Adrenal gland (tissue), 5 donors: ENCODE measurements around the gene PRKAR1B.

ENCODE experiments used
- CTCF ChIP-seq, 6 experiments: fragments of 450-650 bp in 4 of 6; fragments of 200-600 bp in 2 of 6; sonication (generic) in 1 of 6; IDR thresholded peaks; 1 replicate in 5 of 6; 2 replicates in 1 of 6; pipeline versions ENCODE4 v1.5.1 to v1.8.0; 2016 to 2021; ENCODE audit warnings: antibody characterized with exemption in 6 of 6, mild to moderate bottlenecking in 2 of 6, moderate library complexity in 1 of 6
- POLR2A ChIP-seq, 2 donors: fragments of 450-650 bp; IDR thresholded peaks; one replicate each; pipeline ENCODE4 v1.6.1; 2017; ENCODE audit warnings: antibody characterized with exemption in 2 of 2, mild to moderate bottlenecking in 2 of 2, moderate library complexity in 1 of 2
- donor health status: DM: no; HTN: no; CAD: no.

- TF ChIP-seq CTCF (IDR thresholded peaks at IDR 0.05) (no peak), POLR2A (IDR thresholded peaks at IDR 0.05) (no peak)
Measured at GRCh38 chr7:582931-583330, 144.2 kb downstream of the PRKAR1B start.
